Breast epithelium (tissue), 3 donors: ENCODE results near the gene BRD3.

Experiments used
- POLR2A ChIP-seq: fragments of 450-650 bp; IDR thresholded peaks from one replicate; pipeline ENCODE4 v1.6.1; 2016; ENCODE audit warnings: antibody characterized with exemption, mild to moderate bottlenecking, moderate library complexity
- TF ChIP-seq, protein P1 (sequence below), 3 donors: fragments of 450-650 bp; IDR thresholded peaks; one replicate each; pipeline ENCODE4 v1.5.1; 2016 to 2017; ENCODE audit warnings: antibody characterized with exemption in 3 of 3, mild to moderate bottlenecking in 3 of 3, moderate library complexity in 3 of 3

DNA sequence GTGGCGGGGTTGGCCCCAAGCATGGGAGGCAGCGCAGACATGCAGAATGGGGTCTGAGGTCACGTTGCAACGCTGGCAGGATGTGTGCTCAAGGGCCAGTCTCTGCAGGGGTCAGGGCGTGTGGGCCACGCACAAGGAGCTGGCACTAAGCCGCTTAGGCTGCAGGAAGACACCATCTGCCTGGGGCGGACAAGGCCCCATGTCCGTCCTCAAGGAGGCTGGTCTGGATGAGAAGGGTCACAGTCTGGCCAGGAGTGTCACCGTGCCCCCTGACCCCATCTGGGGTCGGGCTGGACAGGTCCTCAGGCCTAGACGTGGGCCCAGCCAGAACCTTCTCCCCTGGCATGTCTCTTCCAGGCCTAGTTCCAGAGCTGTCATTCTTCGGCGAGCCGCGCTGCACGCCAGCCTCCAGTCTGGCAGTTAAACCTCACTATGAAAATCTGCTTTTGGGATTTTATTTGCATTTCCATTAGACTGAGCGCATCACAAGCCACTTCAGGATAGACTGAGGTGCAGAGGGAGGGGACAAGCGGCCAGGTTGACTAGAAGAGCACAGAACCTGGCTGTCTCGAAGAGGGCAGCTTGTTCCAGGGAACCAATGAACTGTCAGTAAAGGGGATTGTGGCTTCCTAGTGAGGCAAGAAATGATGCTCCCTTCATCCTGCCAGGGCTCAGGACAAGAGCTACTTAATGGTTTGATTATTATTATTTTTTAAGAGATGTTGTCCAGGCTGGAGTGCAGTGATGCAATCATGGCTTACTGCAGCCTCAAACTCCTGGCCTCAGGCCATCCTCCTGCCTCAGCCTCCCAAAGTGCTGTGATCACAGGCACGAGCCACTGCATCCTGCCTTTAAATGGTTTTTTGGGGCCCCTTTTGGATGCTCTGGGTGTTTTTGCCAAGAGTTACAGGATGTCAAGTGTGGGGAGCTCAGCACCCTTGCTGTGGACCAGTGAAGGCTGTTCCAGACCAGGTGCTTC is 38.3 kb downstream of the BRD3 start:
- TF ChIP-seq, protein P1, sequence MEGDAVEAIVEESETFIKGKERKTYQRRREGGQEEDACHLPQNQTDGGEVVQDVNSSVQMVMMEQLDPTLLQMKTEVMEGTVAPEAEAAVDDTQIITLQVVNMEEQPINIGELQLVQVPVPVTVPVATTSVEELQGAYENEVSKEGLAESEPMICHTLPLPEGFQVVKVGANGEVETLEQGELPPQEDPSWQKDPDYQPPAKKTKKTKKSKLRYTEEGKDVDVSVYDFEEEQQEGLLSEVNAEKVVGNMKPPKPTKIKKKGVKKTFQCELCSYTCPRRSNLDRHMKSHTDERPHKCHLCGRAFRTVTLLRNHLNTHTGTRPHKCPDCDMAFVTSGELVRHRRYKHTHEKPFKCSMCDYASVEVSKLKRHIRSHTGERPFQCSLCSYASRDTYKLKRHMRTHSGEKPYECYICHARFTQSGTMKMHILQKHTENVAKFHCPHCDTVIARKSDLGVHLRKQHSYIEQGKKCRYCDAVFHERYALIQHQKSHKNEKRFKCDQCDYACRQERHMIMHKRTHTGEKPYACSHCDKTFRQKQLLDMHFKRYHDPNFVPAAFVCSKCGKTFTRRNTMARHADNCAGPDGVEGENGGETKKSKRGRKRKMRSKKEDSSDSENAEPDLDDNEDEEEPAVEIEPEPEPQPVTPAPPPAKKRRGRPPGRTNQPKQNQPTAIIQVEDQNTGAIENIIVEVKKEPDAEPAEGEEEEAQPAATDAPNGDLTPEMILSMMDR (IDR thresholded peaks at IDR 0.05), result no peak
- no peak for TF ChIP-seq POLR2A
